Osteocyte (in vitro differentiated cells): ENCODE data around the gene KCNE3. TPM values are rescaled to one million over a fixed set of nuclear protein-coding genes. Genes with fewer than 3 reads are reported as not detected.

Experiments
- DNase-seq: peaks from one replicate; pipeline ENCODE4 v3.0.0; 2021; ENCODE audit warnings: mixed read lengths; ENCODE audit not compliant: unreplicated experiment; ENCODE audit errors: extremely low spot score
- H3K27ac Mint-ChIP-seq: one replicate; pipeline ENCODE4 v1.8.0; 2021; ENCODE audit warnings: mild to moderate bottlenecking, mixed read lengths; ENCODE audit not compliant: unreplicated experiment
- H3K27me3 Mint-ChIP-seq: one replicate; pipeline ENCODE4 v1.8.0; 2021; ENCODE audit warnings: mixed read lengths; ENCODE audit not compliant: unreplicated experiment
- H3K36me3 Mint-ChIP-seq: one replicate; pipeline ENCODE4 v1.8.0; 2021; ENCODE audit warnings: mixed read lengths; ENCODE audit not compliant: unreplicated experiment
- H3K4me1 Mint-ChIP-seq: one replicate; pipeline ENCODE4 v1.8.0; 2021; ENCODE audit warnings: mixed read lengths; ENCODE audit not compliant: unreplicated experiment
- H3K4me3 Mint-ChIP-seq: one replicate; pipeline ENCODE4 v1.8.0; 2021; ENCODE audit warnings: mild to moderate bottlenecking, moderate library complexity, mixed read lengths; ENCODE audit not compliant: unreplicated experiment
- H3K9me3 Mint-ChIP-seq: one replicate; pipeline ENCODE4 v1.8.0; 2021; ENCODE audit warnings: mixed read lengths; ENCODE audit not compliant: unreplicated experiment
- long read RNA-seq: library from polyadenylated mRNA; unstranded; transcript quantifications from one replicate; pipeline ENCODE4 v2.0.0, GENCODE V29; 2021
- total RNA-seq: library from RNA; stranded (reverse); gene quantifications from 2 replicates; pipeline ENCODE4 v1.2.1, GENCODE V29; 2021
- TF ChIP-seq, protein P1 (sequence below): fragments of 200-600 bp; sonication (generic); IDR thresholded peaks from 2 replicates; pipeline ENCODE4 v1.5.0; 2021; ENCODE audit warnings: antibody characterized with exemption, mild to moderate bottlenecking, moderate library complexity

KCNE3 gene, protein sequence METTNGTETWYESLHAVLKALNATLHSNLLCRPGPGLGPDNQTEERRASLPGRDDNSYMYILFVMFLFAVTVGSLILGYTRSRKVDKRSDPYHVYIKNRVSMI
- not detected in 2 replicates for total RNA-seq
- long read RNA-seq, result 0 reads

DNA sequence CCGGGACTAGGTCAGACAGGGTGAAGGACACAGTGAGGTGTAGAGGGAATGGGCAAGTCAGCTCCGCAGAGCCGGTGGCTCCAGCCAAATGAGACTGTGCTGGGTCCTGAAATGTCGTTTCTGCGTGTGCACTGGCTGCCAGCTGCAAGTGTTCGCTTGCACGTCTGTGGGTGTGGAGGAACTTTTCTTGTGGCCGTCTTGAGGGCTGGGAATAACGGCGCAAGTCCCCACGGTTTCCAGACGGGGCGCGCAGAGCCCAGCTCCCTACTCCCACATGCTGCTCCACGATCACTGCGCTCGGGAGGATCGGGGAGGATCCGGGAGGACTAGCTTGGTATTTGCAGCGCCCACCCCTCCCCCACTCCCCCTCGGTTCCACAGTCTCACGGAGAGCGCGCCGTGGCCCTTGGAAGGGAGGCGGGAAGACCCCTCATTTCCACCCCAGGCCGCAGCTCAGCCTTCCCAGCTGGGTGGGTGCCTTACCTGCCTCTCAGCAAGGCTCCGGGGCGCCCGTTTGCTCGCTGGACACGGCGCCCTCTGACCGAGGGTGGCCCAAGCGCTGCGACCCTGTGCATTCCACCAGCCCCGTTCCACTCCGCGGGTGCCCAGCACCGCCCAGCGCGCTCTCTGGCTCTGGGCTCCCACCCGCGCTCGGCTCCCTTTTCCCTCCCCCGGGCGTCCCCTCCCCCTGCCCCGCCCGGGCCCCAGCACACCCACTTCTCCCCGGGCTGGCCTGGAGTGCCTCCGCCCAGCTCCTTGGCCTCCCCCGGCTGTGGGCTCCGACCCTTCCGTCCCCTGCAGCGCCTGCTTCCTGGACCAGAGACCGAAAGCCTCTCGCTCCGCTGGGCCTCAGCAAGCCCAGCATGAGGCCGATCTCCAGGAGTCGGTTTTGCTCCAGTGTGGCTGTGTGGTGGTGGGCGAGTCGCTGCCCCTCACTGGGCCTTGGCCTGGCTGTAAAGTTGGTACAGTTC is at the start of gene KCNE3:
TSS of gene KCNE3 (minus strand) at position 634 of the 970 bp plus-strand sequence. CDS start 9,986 bp downstream, outside the sequence.
- Mint-ChIP-seq H3K27me3 (peaks cover 22% of the 10 kb centered on the region), H3K27ac (peak within 1 kb of the TSS; percentile 65), H3K9me3 (no peaks in the 10 kb centered on the region), H3K36me3 (no peaks in the 10 kb centered on the region), H3K4me3 (peak within 1 kb of the TSS; percentile 50), H3K4me1 (peaks cover 10% of the 10 kb centered on the region)
- TF ChIP-seq, protein P1, sequence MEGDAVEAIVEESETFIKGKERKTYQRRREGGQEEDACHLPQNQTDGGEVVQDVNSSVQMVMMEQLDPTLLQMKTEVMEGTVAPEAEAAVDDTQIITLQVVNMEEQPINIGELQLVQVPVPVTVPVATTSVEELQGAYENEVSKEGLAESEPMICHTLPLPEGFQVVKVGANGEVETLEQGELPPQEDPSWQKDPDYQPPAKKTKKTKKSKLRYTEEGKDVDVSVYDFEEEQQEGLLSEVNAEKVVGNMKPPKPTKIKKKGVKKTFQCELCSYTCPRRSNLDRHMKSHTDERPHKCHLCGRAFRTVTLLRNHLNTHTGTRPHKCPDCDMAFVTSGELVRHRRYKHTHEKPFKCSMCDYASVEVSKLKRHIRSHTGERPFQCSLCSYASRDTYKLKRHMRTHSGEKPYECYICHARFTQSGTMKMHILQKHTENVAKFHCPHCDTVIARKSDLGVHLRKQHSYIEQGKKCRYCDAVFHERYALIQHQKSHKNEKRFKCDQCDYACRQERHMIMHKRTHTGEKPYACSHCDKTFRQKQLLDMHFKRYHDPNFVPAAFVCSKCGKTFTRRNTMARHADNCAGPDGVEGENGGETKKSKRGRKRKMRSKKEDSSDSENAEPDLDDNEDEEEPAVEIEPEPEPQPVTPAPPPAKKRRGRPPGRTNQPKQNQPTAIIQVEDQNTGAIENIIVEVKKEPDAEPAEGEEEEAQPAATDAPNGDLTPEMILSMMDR, result no peak
- DNase-seq, result no peak

DNA sequence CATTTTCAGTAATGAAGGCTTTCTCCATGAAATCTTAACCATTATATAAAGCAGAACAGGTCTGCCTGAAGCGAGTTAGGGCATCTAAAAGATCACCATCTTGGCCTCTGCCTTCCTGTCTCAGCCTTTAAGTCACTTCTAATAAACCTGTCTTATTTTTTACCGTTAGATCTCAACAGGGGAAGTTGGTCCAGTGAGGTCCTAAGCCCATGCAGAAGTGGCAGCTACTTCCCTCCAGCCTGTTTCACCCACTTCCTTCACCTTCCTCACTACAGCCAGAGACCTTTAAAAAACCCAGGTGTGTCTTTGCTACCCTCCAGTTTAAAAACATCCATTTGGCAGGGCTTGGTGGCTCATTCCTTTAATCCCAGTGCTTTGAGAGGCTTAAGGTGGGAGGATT is 40.2 kb upstream of the KCNE3 start:
- Mint-ChIP-seq H3K4me3 (no peak overlapping the region), H3K27me3 (peaks cover 24% of the 10 kb centered on the region), H3K36me3 (no peaks in the 10 kb centered on the region), H3K4me1 (peaks cover 5% of the 10 kb centered on the region), H3K9me3 (no peaks in the 10 kb centered on the region), H3K27ac (no peak overlapping the region)
- DNase-seq, result no peak
- TF ChIP-seq, protein P1, result no peak

DNA sequence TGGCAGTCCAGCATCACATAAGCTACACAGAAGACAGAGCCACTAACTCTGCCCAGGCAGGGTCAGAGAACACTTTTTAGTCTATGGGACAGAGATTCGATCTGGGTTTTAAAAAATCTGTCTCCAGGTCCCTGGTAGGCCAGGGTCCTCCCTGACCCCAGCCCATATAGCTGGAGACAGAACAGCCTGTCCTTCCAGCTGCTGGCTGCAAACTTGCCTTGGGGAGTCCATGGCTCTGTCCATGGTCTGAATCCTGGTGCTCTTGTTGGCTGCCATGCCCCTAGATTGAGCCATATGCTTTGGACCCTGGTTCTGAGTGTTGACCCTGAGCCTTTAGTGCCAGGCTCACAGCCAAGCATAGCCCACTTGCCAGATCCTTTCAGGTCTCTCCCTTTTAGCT is 39.5 kb upstream of the KCNE3 start:
- DNase-seq, result no peak
- H3K4me1 Mint-ChIP-seq, result peaks cover 5% of the 10 kb centered on the region
- TF ChIP-seq, protein P1, result no peak
- no peak overlapping the region for H3K27ac Mint-ChIP-seq
- no peak overlapping the region for H3K4me3 Mint-ChIP-seq
- H3K9me3 Mint-ChIP-seq, result peaks cover 2% of the 10 kb centered on the region
- no peaks in the 10 kb centered on the region for H3K36me3 Mint-ChIP-seq
- H3K27me3 Mint-ChIP-seq, result peaks cover 17% of the 10 kb centered on the region

DNA sequence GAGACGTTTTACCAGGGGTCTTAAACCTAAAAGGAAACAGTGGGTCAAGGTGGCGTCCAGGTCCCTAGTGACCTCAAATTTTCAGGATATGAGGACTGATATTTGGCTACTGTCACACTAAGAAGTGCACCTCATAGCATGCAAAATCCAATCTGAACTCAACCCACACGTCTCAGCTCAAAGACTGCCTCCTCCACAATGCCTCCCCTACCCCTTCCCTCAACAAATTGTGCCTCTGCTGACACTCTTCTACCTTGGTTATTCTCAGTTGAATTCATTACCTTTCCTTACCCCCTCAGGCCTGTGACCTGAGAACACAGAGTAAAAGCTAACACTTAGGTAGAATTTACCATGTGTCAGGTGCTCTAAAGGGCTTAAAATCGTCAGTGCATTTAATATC is 38.6 kb upstream of the KCNE3 start:
- H3K36me3 Mint-ChIP-seq, result no peaks in the 10 kb centered on the region
- no peak overlapping the region for H3K27ac Mint-ChIP-seq
- no peak overlapping the region for H3K4me3 Mint-ChIP-seq
- H3K9me3 Mint-ChIP-seq, result peaks cover 3% of the 10 kb centered on the region
- H3K4me1 Mint-ChIP-seq, result peaks cover 5% of the 10 kb centered on the region
- no peak for DNase-seq
- TF ChIP-seq, protein P1, result no peak
- peaks cover 12% of the 10 kb centered on the region for H3K27me3 Mint-ChIP-seq

DNA sequence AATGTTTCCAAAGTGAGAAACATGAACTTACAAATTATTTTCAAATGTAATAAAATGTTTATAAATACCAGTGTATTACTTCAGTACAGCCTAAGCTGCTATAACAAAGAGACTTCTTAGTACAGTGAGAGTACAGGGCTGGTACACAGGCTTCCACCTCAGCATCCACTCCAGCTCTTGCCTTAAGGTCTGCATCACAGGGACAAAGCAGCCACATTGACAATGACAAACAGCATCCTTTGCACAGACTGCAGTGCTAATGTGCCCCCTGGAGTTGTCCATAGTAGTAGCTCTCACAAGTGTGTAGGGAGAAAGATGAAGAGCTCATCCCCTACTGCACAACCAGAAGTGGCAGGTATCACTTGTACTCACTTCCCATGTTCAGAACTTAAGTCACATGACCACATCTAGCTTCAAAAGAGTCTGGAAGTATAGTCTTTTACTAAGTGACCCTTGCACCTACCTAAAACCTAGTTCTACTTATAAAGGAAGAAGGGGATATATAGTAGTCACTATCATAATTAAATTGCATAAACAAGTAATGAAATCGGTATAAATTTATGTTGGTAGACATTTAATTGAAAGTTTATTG is 36.8 kb upstream of the KCNE3 start:
- Mint-ChIP-seq H3K27me3 (peaks cover 7% of the 10 kb centered on the region), H3K9me3 (peaks cover 3% of the 10 kb centered on the region), H3K27ac (no peak overlapping the region), H3K36me3 (no peaks in the 10 kb centered on the region), H3K4me1 (peaks cover 5% of the 10 kb centered on the region), H3K4me3 (no peak overlapping the region)
- TF ChIP-seq, protein P1, result no peak
- no peak for DNase-seq
